ENCODE measurements around the gene ATG16L2. TPM values are rescaled to one million over a fixed set of nuclear protein-coding genes. Genes with fewer than 3 reads are reported as not detected.

ATG16L2 gene
- total and polyA plus RNA-seq, 9 of the 15 experiments (the other 6 are each of a cell fraction or from before 2014, with no cell fraction given), result 0.18 to 11.2 (median 6.2) TPM

DNA sequence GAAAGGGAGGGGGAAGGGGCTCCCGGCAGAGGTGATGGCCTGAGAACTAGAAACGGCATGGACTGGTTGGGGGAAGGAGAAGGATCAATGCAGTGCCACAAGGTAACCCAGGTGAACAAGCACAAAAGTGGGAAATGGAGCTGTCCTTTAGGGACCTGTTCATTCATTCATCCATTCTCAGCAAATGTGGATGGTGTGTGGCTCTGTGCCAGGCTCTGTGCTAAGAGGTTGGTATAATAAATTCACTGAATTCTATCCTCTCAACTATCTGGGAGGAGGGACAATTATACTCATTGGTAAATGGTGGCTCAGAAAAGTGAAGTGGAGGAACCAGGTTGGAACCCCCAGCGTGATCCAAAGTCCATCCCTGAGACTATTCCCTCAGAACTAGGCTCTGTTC lies 43.4 kb upstream of the ATG16L2 start:
- ChIA-PET POLR2A (interaction anchor here (0.7 to 1.4 kb wide), 2 partner anchors 13 to 45 kb away, joined by 3 to 4 read pairs; no protein-coding TSS in a partner anchor), CTCF (ENCODE audit: low intra/inter-chr PET ratio) (no interaction called here)
- Histone ChIP-seq H3K27ac (ENCODE audit: extremely low read depth, low read depth, low read length) (no peak overlapping the region), H3K9me3 (replicated peaks; ENCODE audit: control insufficient read depth, insufficient read depth, low read depth, low read length) (no peaks in the 10 kb centered on the region), H3K27me3 (ENCODE audit: control insufficient read depth in 2 of 2, insufficient read depth in 2 of 2, low read length in 2 of 2) (no peaks in the 10 kb centered on the region), H3K4me3 (no peak overlapping the region), H4K20me1 (replicated peaks; ENCODE audit: control insufficient read depth, insufficient read depth, low read length) (no peaks in the 10 kb centered on the region), H2AFZ (ENCODE audit: low read depth, low read length) (no peak overlapping the region), H3K9ac (ENCODE audit: insufficient read depth in 1 of 2, low read depth in 2 of 2, low read length in 2 of 2) (peak overlapping the region in 1 of 2 experiments; percentile 70; a peak in 1 of 4 replicates), H3K4me2 (ENCODE audit: insufficient read depth, low read length) (no peak overlapping the region), H3K36me3 (ENCODE audit: control insufficient read depth, insufficient read depth, low read length) (no peaks in the 10 kb centered on the region; the same call in 1 of the 3 replicates), H3K79me2 (ENCODE audit: control insufficient read depth, insufficient read depth, low read length) (peaks cover 3% of the 10 kb centered on the region; the same call in 1 of the 3 replicates), H3K9me1 (ENCODE audit: control insufficient read depth, insufficient read depth, low read length) (peaks cover 4% of the 10 kb centered on the region), H3K4me1 (replicated peaks in 1 of 2; ENCODE audit: control insufficient read depth in 2 of 2, insufficient read depth in 2 of 2, low read length in 2 of 2) (peaks cover 19 to 41% of the 10 kb centered on the region in 2 experiments)
- in situ Hi-C loops (cut with MboI), result no loop called here
- ATAC-seq, result no peak
- no peak for TF ChIP-seq ZNF644 (tag; IDR thresholded peaks at IDR 0.05; ENCODE audit: low read depth)
- TF ChIP-seq, protein P1, sequence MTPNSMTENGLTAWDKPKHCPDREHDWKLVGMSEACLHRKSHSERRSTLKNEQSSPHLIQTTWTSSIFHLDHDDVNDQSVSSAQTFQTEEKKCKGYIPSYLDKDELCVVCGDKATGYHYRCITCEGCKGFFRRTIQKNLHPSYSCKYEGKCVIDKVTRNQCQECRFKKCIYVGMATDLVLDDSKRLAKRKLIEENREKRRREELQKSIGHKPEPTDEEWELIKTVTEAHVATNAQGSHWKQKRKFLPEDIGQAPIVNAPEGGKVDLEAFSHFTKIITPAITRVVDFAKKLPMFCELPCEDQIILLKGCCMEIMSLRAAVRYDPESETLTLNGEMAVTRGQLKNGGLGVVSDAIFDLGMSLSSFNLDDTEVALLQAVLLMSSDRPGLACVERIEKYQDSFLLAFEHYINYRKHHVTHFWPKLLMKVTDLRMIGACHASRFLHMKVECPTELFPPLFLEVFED (CRISPR knock-in tag; conservative IDR thresholded peaks at IDR 0.05), result no peak
- whole genome bisulfite sequencing (ENCODE audit: insufficient coverage, low coverage, missing lambda C conversion rate), result 72% methylated on average over 3 of the region's 3 CpGs
- no peak for FAIRE-seq
- intact Hi-C loops (cut with micrococcal nuclease), result no loop called here
- no TSS peak for BruUV-seq (replicated peaks)
- DNase-seq (ENCODE audit: extremely low read depth in 1 of 4, low spot score in 3 of 4), result no peak

DNA sequence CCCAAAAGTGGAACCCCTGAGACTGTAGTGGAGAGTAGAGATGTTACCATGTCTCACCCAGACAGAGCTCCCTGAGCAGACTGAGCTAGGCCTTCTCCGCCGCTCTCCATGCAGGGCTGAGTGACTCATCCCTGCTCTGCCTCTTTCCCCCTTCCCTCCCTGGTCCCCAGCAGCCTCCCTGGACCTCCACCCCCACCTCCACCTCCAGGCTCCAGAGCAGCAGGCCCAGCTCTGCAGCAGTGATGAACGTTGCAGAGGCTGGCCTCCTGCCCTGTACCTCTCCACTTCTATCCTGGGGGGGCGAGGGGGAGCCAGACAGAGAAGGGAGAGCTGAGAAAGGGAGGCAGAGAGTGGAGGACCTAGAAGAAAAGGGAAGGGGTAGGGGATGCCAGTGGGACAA lies 42.7 kb upstream of the ATG16L2 start:
- CTCF ChIA-PET (ENCODE audit: low intra/inter-chr PET ratio), result no interaction called here
- peak; percentile 66 for FAIRE-seq
- BruUV-seq (replicated peaks), result no TSS peak
- TF ChIP-seq JUND (IDR thresholded peaks at IDR 0.05; ENCODE audit: borderline replicate concordance, low read depth, low read length) (peak; percentile 81), JUND (tag; IDR thresholded peaks at IDR 0.05; ENCODE audit: borderline replicate concordance, low read depth, low read length) (peak; percentile 23; the same call in 1 of the 3 replicates), JUN (IDR thresholded peaks at IDR 0.05; ENCODE audit: borderline replicate concordance, low read depth, low read length) (0 out of 2 replicates have a peak, but pooled peaks have one; percentile 56), JUN (CRISPR knock-in tag; IDR thresholded peaks at IDR 0.05; ENCODE audit: borderline replicate concordance) (no peak), MTF1 (CRISPR knock-in tag; IDR thresholded peaks at IDR 0.05; ENCODE audit: borderline replicate concordance) (no peak), ZNF282 (CRISPR knock-in tag; IDR thresholded peaks at IDR 0.05) (no peak)
- TF ChIP-seq, protein P2, sequence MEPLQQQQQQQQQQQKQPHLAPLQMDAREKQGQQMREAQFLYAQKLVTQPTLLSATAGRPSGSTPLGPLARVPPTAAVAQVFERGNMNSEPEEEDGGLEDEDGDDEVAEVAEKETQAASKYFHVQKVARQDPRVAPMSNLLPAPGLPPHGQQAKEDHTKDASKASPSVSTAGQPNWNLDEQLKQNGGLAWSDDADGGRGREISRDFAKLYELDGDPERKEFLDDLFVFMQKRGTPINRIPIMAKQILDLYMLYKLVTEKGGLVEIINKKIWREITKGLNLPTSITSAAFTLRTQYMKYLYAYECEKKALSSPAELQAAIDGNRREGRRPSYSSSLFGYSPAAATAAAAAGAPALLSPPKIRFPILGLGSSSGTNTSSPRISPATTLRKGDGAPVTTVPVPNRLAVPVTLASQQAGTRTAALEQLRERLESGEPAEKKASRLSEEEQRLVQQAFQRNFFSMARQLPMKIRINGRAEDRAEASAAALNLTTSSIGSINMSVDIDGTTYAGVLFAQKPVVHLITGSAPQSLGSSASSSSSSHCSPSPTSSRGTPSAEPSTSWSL (CRISPR knock-in tag; IDR thresholded peaks at IDR 0.05; ENCODE audit: borderline replicate concordance), result no peak
- TF ChIP-seq, protein P3, sequence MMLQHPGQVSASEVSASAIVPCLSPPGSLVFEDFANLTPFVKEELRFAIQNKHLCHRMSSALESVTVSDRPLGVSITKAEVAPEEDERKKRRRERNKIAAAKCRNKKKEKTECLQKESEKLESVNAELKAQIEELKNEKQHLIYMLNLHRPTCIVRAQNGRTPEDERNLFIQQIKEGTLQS (IDR thresholded peaks at IDR 0.05), result peak; percentile 66
- TF ChIP-seq, protein P3 (CRISPR knock-in tag; conservative IDR thresholded peaks at IDR 0.05), result no peak

More for the DNA sequence above, 42.7 kb upstream of the ATG16L2 start:
- H3K9me3 ChIP-seq (replicated peaks; ENCODE audit: control insufficient read depth, insufficient read depth, low read depth, low read length), result no peaks in the 10 kb centered on the region
- intact Hi-C loops (cut with micrococcal nuclease), result no loop called here
- H3K27me3 ChIP-seq (ENCODE audit: control insufficient read depth in 2 of 2, insufficient read depth in 2 of 2, low read length in 2 of 2), result no peaks in the 10 kb centered on the region
- peak overlapping the region in 1 of 2 experiments; percentile 70; a peak in 2 of 4 replicates for H3K9ac ChIP-seq (ENCODE audit: insufficient read depth in 1 of 2, low read depth in 2 of 2, low read length in 2 of 2)
- DNase-seq (ENCODE audit: extremely low read depth in 1 of 4, low spot score in 3 of 4) (peak; percentile 30 to 62 (median 44)), ATAC-seq (no peak)
- 23% methylated on average over 3 of the region's 4 CpGs for WGBS (ENCODE audit: insufficient coverage, low coverage, missing lambda C conversion rate)
- POLR2A ChIA-PET, result interaction anchor here (0.5 to 1.4 kb wide), 5 partner anchors 14 to 508 kb away, joined by 3 to 4 read pairs (median 3); no protein-coding TSS in a partner anchor
- no peaks in the 10 kb centered on the region; the same call in 1 of the 3 replicates for H3K36me3 ChIP-seq (ENCODE audit: control insufficient read depth, insufficient read depth, low read length)
- H2AFZ ChIP-seq (ENCODE audit: low read depth, low read length), result no peak overlapping the region
- H4K20me1 ChIP-seq (replicated peaks; ENCODE audit: control insufficient read depth, insufficient read depth, low read length), result no peaks in the 10 kb centered on the region
- no peak overlapping the region for H3K4me3 ChIP-seq
- H3K79me2 ChIP-seq (ENCODE audit: control insufficient read depth, insufficient read depth, low read length), result peaks cover 3% of the 10 kb centered on the region; the same call in 1 of the 3 replicates
- no peak overlapping the region for H3K4me2 ChIP-seq (ENCODE audit: insufficient read depth, low read length)
- in situ Hi-C loops (cut with MboI), result no loop called here
- H3K9me1 ChIP-seq (ENCODE audit: control insufficient read depth, insufficient read depth, low read length), result peaks cover 7% of the 10 kb centered on the region
- peaks cover 26 to 48% of the 10 kb centered on the region in 2 experiments for H3K4me1 ChIP-seq (replicated peaks in 1 of 2; ENCODE audit: control insufficient read depth in 2 of 2, insufficient read depth in 2 of 2, low read length in 2 of 2)
- no peak overlapping the region for H3K27ac ChIP-seq (ENCODE audit: extremely low read depth, low read depth, low read length)

All from K562 (cell line).